NT2/D1 (cell line): ENCODE measurements around the gene GPR146.

ENCODE experiments used
- DNase-seq: peaks from one replicate; pipeline ENCODE4 v3.0.0-alpha.2; 2011; ENCODE audit warnings: low read depth, low spot score
- H3K27me3 ChIP-seq: 2 replicates; pipeline ENCODE4 v1.6.0; 2011; ENCODE audit warnings: mild to moderate bottlenecking; ENCODE audit not compliant: insufficient read length, insufficient read depth
- H3K36me3 ChIP-seq: 2 replicates; pipeline ENCODE4 v1.6.1; 2011; ENCODE audit warnings: mild to moderate bottlenecking, low read length, mixed read lengths; ENCODE audit not compliant: insufficient read depth, insufficient read length
- H3K4me1 ChIP-seq: 2 replicates; pipeline ENCODE4 v1.5.1; 2011; ENCODE audit not compliant: insufficient read depth, insufficient read length
- H3K4me3 ChIP-seq: 2 replicates; pipeline ENCODE4 v1.5.1; 2011; ENCODE audit warnings: low read depth; ENCODE audit not compliant: insufficient read length
- H3K9ac ChIP-seq: 2 replicates; pipeline ENCODE4 v1.6.0; 2011; ENCODE audit warnings: low read depth; ENCODE audit not compliant: insufficient read length
- H3K9me3 ChIP-seq: 2 replicates; pipeline ENCODE4 v1.5.1; 2011; ENCODE audit warnings: mild to moderate bottlenecking, low read length; ENCODE audit not compliant: insufficient read depth
- SUZ12 ChIP-seq: IDR thresholded peaks from 2 replicates; pipeline ENCODE4 v1.6.1; 2011; ENCODE audit not compliant: insufficient read length, insufficient read depth; ENCODE audit errors: extremely low read depth
- YY1 ChIP-seq: IDR thresholded peaks from 2 replicates; pipeline ENCODE4 v1.6.1; 2011; ENCODE audit not compliant: insufficient read length, insufficient read depth
- ZNF274 ChIP-seq: IDR thresholded peaks from 2 replicates; pipeline ENCODE4 v1.6.1; 2011; ENCODE audit warnings: mild to moderate bottlenecking, low read depth, low read length

The GPR146 gene

GRCh38 chr7:1087952-1088920 is 43.9 kb downstream of the GPR146 start, which contains the start of gene GPER1:
Gene GPER1, plus strand, starts transcription at chr7:1088113. Its CDS starts 3,616 bp downstream, at chr7:1091729.
- Histone ChIP-seq H3K4me1 (peaks cover 25% of the 10 kb centered on the region), H3K9ac (peak within 1 kb of the TSS; percentile 82), H3K4me3 (peak within 1 kb of the TSS; percentile 53), H3K36me3 (peaks cover 47% of the 10 kb centered on the region), H3K27me3 (no peaks in the 10 kb centered on the region), H3K9me3 (no peaks in the 10 kb centered on the region)
- DNase-seq = no peak
- TF ChIP-seq SUZ12 (no peak), YY1 (no peak), ZNF274 (no peak)

DNA sequence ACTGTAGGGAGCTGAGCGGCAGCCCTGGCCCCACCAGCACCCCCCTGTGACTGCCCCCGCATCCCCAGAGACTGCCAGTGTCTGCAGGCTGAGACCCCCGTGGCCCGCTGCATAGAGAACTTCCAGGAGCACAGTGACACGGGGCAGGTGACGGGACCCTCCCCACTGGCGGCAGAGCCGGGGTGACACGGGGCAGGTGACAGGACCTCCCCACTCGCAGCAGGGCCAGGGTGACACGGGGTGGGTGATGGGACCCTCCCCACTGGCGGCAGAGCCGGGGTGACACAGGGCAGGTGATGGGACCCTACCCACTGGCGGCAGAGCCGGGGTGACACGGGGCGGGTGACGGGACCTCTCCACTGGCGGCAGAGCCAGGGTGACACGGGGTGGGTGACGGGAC is 45.9 kb downstream of the GPR146 start:
- Histone ChIP-seq H3K27me3 (no peaks in the 10 kb centered on the region), H3K9ac (no peak overlapping the region), H3K4me1 (peaks cover 18% of the 10 kb centered on the region), H3K36me3 (peaks cover 52% of the 10 kb centered on the region), H3K4me3 (no peak overlapping the region), H3K9me3 (no peaks in the 10 kb centered on the region)
- TF ChIP-seq YY1 (no peak), ZNF274 (no peak), SUZ12 (no peak)
- no peak for DNase-seq

DNA sequence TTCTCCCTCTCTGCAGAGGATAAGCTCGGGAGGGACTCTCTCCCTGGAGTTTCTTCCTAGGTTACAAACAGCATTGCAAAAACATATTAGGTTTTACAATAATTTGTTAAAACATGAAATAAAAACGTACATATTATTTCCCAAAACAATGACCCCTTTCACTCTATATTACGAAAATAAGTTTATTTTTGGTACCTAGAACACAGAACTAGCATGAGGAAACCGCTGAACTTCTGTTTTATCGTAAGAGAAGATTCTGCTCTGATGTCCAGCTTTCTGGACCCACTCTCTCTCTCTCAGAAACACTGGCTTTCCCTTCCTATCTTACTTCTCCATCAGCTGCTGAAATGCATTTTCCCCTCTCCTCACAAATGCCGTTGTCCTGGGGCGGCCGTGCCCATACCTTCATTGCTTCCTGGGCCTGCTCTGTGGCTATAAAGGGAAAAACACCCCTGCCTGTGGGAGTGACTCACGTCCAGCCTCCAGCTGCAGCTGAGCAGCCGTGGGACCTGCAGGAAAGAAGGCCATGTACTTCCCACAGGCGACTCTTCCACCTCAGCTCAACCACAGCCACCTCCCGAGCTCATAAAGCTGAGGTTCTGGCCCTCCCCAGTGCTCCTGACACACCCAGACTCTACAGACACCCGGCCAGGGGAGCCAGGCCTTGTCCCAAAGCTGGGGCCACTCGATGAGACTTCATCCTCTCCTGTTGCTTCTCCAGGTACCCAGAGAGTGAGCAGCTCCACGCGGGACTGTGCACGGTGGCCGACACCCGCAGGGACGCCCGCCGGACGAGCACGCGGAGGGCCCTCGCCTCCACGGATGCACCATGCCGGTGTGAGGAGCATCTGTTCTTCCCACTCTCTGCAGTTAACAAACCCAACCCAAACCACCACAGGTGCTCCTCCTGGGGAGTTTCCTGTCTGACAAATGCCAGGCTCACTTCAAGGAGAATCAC is 46.6 kb downstream of the GPR146 start:
- no peak overlapping the region for H3K9ac ChIP-seq
- no peaks in the 10 kb centered on the region for H3K9me3 ChIP-seq
- H3K27me3 ChIP-seq = no peaks in the 10 kb centered on the region
- TF ChIP-seq ZNF274 (no peak), SUZ12 (no peak), YY1 (no peak)
- no peak overlapping the region for H3K4me3 ChIP-seq
- no peak for DNase-seq
- H3K4me1 ChIP-seq = peaks cover 18% of the 10 kb centered on the region
- peaks cover 55% of the 10 kb centered on the region for H3K36me3 ChIP-seq

- H3K27me3 ChIP-seq = no peaks in the 10 kb centered on the region
- peaks cover 15% of the 10 kb centered on the region for H3K4me1 ChIP-seq
- no peaks in the 10 kb centered on the region for H3K9me3 ChIP-seq
- TF ChIP-seq SUZ12 = no peak
- no peak for TF ChIP-seq ZNF274
- TF ChIP-seq YY1 = no peak
- no peak overlapping the region for H3K9ac ChIP-seq
- DNase-seq = no peak
- H3K36me3 ChIP-seq = peaks cover 55% of the 10 kb centered on the region
- no peak overlapping the region for H3K4me3 ChIP-seq
Observed at GRCh38 chr7:1091644-1092027, 47.3 kb downstream of the GPR146 start.

DNA sequence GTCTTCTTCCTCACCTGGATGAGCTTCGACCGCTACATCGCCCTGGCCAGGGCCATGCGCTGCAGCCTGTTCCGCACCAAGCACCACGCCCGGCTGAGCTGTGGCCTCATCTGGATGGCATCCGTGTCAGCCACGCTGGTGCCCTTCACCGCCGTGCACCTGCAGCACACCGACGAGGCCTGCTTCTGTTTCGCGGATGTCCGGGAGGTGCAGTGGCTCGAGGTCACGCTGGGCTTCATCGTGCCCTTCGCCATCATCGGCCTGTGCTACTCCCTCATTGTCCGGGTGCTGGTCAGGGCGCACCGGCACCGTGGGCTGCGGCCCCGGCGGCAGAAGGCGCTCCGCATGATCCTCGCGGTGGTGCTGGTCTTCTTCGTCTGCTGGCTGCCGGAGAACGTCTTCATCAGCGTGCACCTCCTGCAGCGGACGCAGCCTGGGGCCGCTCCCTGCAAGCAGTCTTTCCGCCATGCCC is 47.9 kb downstream of the GPR146 start:
- no peak for TF ChIP-seq ZNF274
- TF ChIP-seq SUZ12 = no peak
- no peak for TF ChIP-seq YY1
- Histone ChIP-seq H3K9me3 (no peaks in the 10 kb centered on the region), H3K36me3 (peaks cover 60% of the 10 kb centered on the region), H3K27me3 (no peaks in the 10 kb centered on the region), H3K4me3 (no peak overlapping the region), H3K9ac (no peak overlapping the region), H3K4me1 (peaks cover 20% of the 10 kb centered on the region)
- DNase-seq = no peak

DNA sequence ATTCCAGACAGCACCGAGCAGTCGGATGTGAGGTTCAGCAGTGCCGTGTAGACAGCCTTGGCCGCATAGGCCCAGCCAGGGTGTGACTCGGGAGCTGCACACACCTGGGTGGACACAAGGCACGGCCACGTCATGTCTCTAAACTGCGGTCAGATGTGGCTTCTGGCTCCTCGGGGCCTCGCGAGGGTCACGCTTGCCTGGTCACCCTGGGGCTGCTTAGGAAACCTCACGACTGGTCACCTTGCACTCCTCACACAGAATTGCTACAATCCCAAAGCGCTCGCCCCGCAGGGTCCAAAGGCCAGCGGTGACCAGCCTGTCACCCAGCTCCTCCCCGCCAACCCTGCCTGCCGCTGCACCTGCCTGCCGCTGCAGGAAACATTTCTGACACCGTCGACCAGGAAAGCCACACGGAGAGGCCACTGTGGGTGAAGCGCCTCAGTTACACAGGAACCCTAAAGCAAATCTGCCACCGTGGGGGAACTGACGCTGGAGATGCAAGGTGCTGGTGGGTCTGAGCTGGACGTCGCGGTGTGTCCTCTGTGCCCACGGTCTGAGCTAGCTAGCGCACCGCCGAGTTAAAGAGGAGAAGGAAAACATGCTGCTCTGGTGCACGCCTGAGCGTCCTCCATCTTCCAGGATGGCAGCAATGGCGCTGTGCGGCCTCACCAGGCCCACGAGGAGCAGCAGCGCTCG is 48.6 kb downstream of the GPR146 start:
- no peak overlapping the region for H3K9ac ChIP-seq
- DNase-seq = no peak
- TF ChIP-seq YY1 = no peak
- TF ChIP-seq ZNF274 = no peak
- TF ChIP-seq SUZ12 = no peak
- no peaks in the 10 kb centered on the region for H3K27me3 ChIP-seq
- H3K4me3 ChIP-seq = no peak overlapping the region
- H3K36me3 ChIP-seq = peaks cover 66% of the 10 kb centered on the region
- peaks cover 18% of the 10 kb centered on the region for H3K4me1 ChIP-seq
- H3K9me3 ChIP-seq = no peaks in the 10 kb centered on the region
